OCI-LY1 (cell line): ENCODE measurements around the gene CTNNA2.

Experiments used
- CTCF ChIP-seq: fragments of 200-600 bp; sonication (generic), shearing (Covaris generic); IDR thresholded peaks from 2 replicates; pipeline ENCODE4 v1.5.1; 2017; ENCODE audit warnings: mild to moderate bottlenecking, antibody characterized with exemption, low read length, moderate library complexity, mixed read lengths
- EZH2 ChIP-seq: fragments of 200-600 bp; sonication (generic), shearing (Covaris generic); IDR thresholded peaks from 2 replicates; pipeline ENCODE4 v1.8.0; 2017; ENCODE audit warnings: borderline replicate concordance, mixed run types, mild to moderate bottlenecking, antibody characterized with exemption, low read length, moderate library complexity, mixed read lengths

GRCh38 chr2:79799729-79800128, 286.9 kb downstream of the CTNNA2 start:
- TF ChIP-seq CTCF: no peak
- no peak for TF ChIP-seq EZH2
